Type B pancreatic cell (in vitro differentiated cells): ENCODE results near the gene LDLRAD4. TPM values are rescaled to one million over a fixed set of nuclear protein-coding genes. Genes with fewer than 3 reads are reported as not detected.
A peak's percentile ranks its signal among the peaks of the same experiment; 100 is the strongest.

ENCODE experiments used
- DNase-seq: peaks from one replicate; pipeline ENCODE4 v3.0.0; 2021; ENCODE audit warnings: mixed read lengths; ENCODE audit not compliant: unreplicated experiment; ENCODE audit errors: extremely low spot score
- H3K27ac Mint-ChIP-seq: 2 replicates; pipeline ENCODE4 v1.8.0; 2021; ENCODE audit warnings: mild to moderate bottlenecking, mixed read lengths
- H3K27me3 Mint-ChIP-seq: 2 replicates; pipeline ENCODE4 v1.8.0; 2021; ENCODE audit warnings: mixed read lengths
- H3K36me3 Mint-ChIP-seq: 2 replicates; pipeline ENCODE4 v1.8.0; 2021; ENCODE audit warnings: mixed read lengths
- H3K4me1 Mint-ChIP-seq: one replicate; pipeline ENCODE4 v1.8.0; 2021; ENCODE audit warnings: mixed read lengths; ENCODE audit not compliant: unreplicated experiment
- H3K4me3 Mint-ChIP-seq: 2 replicates; pipeline ENCODE4 v1.8.0; 2021; ENCODE audit warnings: mild to moderate bottlenecking, mixed read lengths
- H3K9me3 Mint-ChIP-seq: 2 replicates; pipeline ENCODE4 v1.8.0; 2021; ENCODE audit warnings: mixed read lengths
- total RNA-seq: library from RNA; stranded (reverse); gene quantifications from 2 replicates; pipeline ENCODE4 v1.2.1, GENCODE V29; 2021; ENCODE audit warnings: low replicate concordance
- TF ChIP-seq, protein P1 (sequence below): fragments of 200-600 bp; sonication (generic); conservative IDR thresholded peaks from 2 replicates; pipeline ENCODE4 v1.5.0; 2021; ENCODE audit warnings: antibody characterized with exemption, mild to moderate bottlenecking

Gene LDLRAD4
- total RNA-seq, 1 donor from 2014 or later, result 2.4 TPM

- Mint-ChIP-seq H3K4me1 (peaks cover 6% of the 10 kb centered on the region), H3K27me3 (peaks cover 5% of the 10 kb centered on the region), H3K36me3 (no peaks in the 10 kb centered on the region), H3K4me3 (no peak overlapping the region), H3K9me3 (no peaks in the 10 kb centered on the region), H3K27ac (no peak overlapping the region)
- TF ChIP-seq, protein P1, sequence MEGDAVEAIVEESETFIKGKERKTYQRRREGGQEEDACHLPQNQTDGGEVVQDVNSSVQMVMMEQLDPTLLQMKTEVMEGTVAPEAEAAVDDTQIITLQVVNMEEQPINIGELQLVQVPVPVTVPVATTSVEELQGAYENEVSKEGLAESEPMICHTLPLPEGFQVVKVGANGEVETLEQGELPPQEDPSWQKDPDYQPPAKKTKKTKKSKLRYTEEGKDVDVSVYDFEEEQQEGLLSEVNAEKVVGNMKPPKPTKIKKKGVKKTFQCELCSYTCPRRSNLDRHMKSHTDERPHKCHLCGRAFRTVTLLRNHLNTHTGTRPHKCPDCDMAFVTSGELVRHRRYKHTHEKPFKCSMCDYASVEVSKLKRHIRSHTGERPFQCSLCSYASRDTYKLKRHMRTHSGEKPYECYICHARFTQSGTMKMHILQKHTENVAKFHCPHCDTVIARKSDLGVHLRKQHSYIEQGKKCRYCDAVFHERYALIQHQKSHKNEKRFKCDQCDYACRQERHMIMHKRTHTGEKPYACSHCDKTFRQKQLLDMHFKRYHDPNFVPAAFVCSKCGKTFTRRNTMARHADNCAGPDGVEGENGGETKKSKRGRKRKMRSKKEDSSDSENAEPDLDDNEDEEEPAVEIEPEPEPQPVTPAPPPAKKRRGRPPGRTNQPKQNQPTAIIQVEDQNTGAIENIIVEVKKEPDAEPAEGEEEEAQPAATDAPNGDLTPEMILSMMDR, result no peak
- no peak for DNase-seq
These were observed 179.1 kb downstream of the LDLRAD4 start for GRCh38 chr18:13397504-13398163.

- no peak overlapping the region for H3K4me3 Mint-ChIP-seq
- no peak overlapping the region for H3K27ac Mint-ChIP-seq
- peaks cover 3% of the 10 kb centered on the region for H3K27me3 Mint-ChIP-seq
- no peaks in the 10 kb centered on the region for H3K9me3 Mint-ChIP-seq
- H3K36me3 Mint-ChIP-seq, result no peaks in the 10 kb centered on the region
- peak; percentile 47 for DNase-seq
- peaks cover 3% of the 10 kb centered on the region for H3K4me1 Mint-ChIP-seq
- TF ChIP-seq, protein P1, result no peak
These were observed 180.1 kb downstream of the LDLRAD4 start for GRCh38 chr18:13398631-13399030.

DNA sequence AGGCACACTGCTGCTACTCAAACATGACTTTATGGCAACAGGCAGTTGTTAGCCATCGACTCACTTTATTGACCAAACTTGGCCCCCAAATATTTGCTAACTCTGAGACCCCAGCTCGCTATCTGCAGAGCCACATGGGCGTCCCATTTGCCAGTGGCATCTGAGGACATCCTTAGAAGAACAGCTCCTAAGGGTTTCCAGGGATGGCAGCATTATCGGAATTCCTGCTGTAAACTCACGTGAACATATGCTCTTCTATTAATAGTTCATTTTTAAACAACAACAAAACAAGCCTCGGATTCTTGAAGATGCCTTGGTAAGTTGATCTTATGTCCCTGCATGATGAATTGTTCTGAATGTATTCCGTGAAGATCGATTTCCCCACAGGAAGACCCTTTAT lies 181.0 kb downstream of the LDLRAD4 start:
- H3K27ac Mint-ChIP-seq, result no peak overlapping the region

DNA sequence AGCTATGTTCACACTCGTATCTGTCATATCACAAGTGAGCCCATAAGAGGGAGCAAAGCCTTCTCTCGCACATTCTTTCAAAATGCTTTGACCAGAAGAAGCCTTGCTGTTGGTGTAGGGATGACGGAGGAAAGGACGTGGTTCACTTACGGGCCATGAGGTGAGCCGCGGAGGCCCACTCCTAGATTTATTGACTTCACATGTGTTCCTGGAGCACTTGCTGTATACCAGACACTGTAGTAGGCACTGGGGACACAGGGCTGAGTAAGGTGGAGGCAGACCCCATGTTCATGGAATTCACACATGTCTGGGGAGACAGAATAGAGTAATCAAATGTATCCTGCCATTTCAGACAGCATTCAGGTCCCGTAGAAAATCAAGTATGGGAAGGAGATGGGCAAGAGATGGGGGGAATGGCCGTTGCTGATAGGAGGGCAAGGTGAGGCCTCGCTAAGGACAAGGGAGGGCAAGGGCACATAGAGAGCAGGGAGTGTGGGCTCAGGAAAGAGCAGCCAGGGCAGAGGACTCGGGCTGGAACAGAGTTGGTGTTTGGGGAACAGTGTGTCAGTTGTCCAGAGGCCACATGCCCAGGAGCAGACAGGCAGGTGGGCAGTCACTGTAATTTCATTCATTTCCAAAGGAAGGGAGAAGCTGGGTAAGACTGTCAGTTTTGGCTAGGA lies 182.2 kb downstream of the LDLRAD4 start:
- TF ChIP-seq, protein P1, result no peak
- Mint-ChIP-seq H3K4me1 (no peaks in the 10 kb centered on the region), H3K4me3 (no peak overlapping the region)

More for the DNA sequence above, 181.0 kb downstream of the LDLRAD4 start:
- Mint-ChIP-seq H3K9me3 (no peaks in the 10 kb centered on the region), H3K4me1 (no peaks in the 10 kb centered on the region), H3K4me3 (no peak overlapping the region), H3K27me3 (no peaks in the 10 kb centered on the region), H3K36me3 (no peaks in the 10 kb centered on the region)
- TF ChIP-seq, protein P1, result no peak
- DNase-seq, result no peak

GRCh38 chr18:13401404-13401803 lies 182.8 kb downstream of the LDLRAD4 start:
- DNase-seq, result peak; percentile 34
- TF ChIP-seq, protein P1, result no peak
- Mint-ChIP-seq H3K4me3 (no peak overlapping the region), H3K9me3 (no peaks in the 10 kb centered on the region), H3K27me3 (no peaks in the 10 kb centered on the region), H3K36me3 (no peaks in the 10 kb centered on the region), H3K4me1 (no peaks in the 10 kb centered on the region), H3K27ac (no peak overlapping the region)

More for the DNA sequence above, 182.2 kb downstream of the LDLRAD4 start:
- H3K9me3 Mint-ChIP-seq, result no peaks in the 10 kb centered on the region
- H3K27ac Mint-ChIP-seq, result no peak overlapping the region
- H3K27me3 Mint-ChIP-seq, result no peaks in the 10 kb centered on the region
- DNase-seq, result peak; percentile 18
- H3K36me3 Mint-ChIP-seq, result no peaks in the 10 kb centered on the region
